Embryonic facial prominence (tissue), 1 donor: ENCODE measurements around the gene CAPN15.

ENCODE experiments used
- DNase-seq: peaks from one replicate; pipeline ENCODE4 v3.0.0-alpha.2; 2016; ENCODE audit errors: extremely low spot score

Gene CAPN15

DNA sequence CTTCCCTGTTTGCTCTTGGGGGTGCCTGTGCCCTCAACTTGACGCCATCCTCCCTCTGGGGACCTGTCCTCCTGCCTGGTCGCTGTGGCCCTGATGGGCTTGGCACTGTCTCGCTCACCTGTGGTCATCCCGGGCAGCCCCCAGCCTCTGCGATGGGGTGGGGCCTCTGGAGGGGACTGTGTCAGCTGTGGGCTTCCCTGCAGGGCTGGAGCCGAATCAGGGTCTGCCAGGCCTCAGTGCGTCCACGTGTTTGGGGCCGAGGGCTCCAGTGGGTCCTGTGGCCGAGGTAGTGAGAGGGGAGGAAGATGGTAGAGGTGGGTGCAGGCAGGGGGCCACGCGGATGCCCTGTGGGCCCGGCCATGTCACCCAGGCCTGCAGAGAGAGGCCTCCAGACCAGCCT lies 50.3 kb downstream of the CAPN15 start:
- no peak for DNase-seq

DNA sequence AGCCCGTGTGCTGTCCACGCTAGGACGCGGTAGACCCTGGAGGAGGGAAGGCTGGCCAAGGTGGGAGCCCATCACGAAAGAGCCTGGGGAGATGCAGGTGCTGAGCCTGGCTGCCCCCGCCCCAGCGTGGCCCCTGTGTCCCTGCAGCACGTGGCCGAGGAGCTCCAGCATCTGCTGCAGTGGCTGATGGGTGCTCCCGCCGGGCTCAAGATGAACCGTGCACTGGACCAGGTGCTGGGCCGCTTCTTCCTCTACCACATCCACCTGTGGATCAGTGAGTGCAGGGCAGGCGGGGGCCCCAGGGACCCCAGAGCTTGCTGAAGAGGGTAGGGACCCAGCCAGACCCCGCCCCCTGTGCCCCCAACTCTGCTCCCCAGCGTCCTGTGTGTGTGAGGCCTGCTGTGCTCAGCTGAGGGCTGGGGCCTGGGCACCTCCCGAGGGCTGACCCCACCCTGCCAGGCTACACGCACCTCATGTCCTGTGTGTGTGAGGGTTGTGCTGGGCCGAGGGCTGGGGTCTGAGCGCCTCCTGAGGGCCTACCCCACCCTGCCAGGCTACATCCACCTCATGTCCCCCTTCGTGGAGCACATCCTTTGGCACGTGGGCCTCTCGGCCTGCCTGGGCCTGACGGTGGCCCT lies 50.8 kb downstream of the CAPN15 start:
- no peak for DNase-seq

DNA sequence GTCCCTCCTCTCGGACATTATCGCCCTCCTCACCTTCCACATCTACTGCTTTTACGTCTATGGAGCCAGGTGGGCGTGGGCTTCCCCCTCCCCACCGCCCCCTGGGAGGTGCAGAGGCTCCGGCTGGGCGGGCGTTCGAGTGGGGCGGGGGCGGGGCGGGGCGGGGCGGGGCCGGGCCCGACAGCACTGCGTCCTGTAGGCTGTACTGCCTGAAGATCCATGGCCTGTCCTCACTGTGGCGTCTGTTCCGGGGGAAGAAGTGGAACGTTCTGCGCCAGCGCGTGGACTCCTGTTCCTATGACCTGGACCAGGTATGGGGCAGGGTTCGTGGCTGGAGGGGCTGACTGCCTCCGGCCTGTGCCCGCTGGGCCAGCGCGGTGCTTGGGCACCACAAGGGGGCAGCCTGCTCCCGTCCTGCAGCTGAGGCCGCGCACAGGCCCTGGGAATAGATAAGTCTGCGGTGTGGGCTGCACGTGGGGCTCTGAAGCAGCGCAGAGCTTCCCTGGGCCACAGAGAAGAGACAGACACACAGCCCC lies 51.4 kb downstream of the CAPN15 start:
- no peak for DNase-seq

DNA sequence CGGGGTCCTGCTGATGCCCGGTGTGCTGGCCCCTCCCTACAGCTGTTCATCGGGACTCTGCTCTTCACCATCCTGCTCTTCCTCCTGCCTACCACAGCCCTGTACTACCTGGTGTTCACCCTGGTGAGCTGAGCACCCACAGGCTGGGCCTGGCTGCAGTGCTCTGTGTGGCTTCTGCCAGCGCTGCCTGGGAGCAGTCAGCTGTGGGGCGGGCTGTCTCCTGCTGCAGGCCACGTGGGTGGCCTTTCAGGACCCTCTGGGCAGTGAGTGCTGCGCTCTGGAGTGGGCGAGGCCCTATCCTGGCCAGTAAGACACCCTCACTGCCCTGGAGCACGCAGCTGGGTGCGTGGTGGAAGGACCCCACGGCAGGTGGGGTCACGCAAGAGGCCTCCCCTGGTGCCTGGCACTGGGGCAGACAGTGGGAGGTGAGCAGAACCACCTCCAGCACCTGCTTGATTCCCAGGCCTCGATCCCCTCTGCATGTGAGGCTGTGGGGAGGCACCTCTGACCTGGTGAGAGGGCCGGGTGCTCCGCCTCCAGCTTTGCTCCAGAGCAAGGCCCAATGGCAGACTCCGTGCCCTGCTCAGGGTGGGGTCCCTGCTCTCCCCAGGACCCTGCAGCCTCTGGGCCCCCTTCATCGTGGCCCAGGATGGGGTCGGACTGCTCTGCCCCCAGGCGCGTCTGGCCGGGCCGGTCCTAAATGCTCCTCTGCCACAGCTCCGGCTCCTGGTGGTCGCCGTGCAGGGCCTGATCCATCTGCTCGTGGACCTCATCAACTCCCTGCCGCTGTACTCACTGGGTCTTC lies 52.8 kb downstream of the CAPN15 start:
- DNase-seq, result no peak

DNA sequence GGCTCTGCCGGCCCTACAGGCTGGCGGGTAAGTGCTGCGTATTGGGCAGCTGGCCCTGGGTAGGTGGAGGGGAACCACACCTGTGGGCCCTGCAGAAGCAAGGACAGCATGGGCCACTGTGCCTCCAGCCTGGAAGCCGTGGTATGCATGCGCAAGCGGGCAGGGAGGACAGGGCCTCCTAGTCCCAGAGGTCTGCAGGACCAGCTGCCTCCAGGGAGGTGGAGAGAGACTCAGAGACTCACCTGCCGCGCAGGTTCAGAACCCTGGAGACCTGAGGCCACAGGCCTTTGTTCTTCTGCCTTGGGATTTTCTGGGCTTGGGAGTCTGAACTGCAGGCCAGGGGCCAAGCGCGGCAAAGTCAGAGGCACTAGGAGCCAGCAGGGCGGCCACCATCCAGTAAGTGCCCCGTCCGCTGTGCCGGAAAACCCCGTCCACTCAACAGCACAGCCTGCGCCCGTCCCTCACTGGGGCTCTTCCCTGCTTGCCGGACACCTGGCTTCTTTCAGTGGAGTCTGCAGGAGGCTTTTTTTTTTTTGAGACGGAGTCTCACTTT lies 53.5 kb downstream of the CAPN15 start:
- no peak for DNase-seq

DNA sequence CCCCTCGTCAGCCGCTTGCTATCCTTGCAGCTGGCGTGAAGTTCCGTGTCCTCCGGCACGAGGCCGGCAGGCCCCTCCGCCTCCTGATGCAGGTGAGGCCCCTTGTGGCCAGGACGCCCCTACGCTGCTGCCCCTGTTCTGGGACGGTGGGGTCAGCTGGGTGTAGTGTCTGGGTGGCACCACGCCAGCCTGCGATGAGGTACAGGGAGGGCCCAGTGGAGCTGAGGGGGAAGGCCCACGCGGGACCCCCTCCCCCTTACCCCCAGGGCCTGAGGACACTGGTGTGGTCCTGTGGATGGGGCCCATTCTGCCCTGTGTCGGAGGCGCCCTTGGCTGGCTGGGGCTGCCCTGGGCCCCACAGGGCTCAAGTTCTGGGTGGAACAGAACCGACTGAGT lies 54.7 kb downstream of the CAPN15 start:
- DNase-seq, result no peak

DNA sequence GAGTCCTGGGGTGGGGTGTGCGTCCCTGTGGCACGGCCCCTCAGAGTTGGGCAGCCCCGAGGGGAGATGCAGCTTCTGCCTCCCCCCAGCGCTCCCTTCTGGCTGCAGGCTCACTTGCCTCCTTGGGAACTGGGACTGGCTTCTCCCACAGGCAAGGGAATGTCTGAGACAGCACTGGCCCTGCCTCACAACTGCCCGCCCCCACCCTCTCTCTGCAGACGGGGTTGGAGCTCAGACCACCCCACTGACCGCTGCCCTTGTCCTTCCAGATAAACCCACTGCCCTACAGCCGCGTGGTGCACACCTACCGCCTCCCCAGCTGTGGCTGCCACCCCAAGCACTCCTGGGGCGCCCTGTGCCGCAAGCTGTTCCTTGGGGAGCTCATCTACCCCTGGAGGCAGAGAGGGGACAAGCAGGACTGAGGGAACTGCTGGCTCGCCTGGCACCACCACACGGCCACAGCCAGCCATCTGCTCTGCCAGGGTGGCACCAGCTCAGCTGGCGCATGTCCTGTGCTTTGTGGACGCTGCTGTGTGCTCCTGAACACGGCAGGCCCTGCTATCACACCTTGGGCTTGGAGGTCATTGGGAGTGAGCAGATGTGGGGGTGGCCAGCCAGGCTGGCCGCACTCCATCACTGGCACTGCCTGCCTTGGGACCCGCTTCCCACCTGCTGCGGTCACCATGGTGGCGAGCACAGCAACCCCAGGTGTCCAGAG lies 55.3 kb downstream of the CAPN15 start:
- no peak for DNase-seq

DNA sequence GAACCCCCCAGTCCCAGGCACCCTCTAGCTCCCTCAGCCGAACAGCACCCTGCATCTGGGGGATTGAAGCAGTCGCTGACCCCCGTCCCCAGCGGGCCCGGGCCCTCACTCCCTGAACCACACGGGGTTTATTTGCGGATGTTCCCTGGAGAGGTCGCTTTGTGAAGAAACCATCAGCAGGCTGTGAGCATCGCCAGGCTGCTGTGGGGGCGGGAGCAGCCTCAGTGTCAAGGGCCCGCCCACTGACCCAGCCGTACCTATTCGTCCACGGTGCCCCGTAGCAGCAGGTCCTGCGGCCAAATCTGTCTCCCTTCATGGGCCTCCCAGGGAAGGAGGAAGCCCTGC lies 55.9 kb downstream of the CAPN15 start:
- no peak for DNase-seq

DNA sequence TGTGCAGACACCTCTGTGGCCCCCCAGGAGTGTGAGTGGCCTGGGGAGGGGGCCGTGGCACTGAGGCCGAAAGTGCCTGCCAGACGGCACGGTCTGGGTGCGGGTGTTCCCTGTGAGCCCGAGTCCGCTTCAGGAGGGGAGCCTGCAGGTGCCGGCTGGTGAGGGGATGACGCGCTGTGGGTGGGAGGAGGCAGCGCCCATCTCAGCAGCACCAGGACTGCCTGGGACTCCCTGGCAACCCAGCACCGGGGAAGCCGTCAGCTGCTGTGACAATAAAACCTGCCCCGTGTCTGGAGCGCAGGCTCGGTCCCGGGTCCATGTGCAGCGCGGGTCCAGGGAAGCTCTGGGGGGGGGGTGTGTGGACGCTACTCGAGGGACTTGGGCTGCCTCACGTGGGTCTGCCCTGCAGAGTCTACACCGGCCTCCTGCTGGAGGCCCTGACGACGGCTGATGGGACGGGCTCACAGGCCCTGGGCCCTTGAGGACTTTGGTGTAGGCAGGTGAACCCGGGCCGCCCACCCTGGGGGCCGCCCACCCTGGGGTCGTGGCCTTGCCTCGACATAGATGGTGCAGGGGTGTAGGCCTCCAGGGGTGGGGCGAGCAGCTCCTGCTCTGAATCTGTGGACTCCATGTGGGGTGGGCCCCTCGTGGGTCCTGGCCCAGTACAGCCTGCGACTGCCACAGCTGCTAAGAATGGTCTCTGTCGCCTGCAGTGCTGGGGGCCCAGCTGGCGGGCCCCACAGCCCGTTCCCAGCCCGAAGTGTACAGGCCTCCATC lies 56.5 kb downstream of the CAPN15 start:
- DNase-seq, result no peak

DNA sequence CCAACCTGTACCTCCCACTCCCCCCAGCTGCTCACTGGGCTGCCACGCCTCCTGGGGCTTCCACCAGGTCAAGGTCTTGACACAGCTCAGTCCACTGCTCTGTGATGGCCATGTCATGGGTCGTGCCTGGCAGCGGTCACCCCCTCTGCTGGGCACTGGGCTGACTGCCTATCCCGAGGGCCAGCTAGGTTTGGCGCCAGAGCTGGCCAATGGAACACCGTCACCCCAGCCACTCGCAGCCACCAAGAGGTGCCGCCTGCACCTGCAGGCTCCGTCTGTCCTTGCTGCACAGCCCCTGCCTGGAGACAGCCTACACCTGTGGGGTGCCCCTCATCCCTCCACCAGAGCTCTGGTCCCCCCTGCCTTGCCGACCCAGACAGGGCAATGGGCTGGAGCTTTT lies 57.8 kb downstream of the CAPN15 start:
- no peak for DNase-seq

DNA sequence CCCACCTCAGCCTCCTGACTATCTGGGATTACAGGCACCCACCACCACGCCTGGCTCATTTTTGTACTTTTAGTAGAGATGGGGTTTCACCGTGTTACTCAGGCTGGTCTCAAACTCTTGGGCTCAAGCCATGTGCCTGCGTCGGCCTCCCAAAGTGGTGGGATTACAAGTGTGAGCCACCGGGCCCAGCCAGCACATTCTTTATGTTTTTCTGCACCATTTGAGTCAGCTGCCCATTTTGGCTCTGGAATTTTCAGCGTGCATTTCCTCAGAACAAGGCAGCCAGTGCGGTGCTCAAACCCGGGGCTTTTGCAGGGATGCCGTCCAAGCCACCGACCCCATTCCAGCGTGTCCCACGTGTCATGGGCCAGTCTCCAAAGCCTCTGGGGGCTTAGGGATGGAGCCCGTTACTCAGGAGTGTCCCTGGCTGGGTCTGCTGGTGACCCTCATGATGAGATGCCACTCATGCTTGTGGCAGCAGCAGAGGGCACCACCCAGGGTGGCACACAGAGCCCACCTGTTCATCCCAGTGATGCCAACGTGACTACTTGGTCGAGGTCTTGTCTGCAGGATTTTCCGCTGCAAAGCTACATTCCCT lies 58.6 kb downstream of the CAPN15 start:
- no peak for DNase-seq

DNA sequence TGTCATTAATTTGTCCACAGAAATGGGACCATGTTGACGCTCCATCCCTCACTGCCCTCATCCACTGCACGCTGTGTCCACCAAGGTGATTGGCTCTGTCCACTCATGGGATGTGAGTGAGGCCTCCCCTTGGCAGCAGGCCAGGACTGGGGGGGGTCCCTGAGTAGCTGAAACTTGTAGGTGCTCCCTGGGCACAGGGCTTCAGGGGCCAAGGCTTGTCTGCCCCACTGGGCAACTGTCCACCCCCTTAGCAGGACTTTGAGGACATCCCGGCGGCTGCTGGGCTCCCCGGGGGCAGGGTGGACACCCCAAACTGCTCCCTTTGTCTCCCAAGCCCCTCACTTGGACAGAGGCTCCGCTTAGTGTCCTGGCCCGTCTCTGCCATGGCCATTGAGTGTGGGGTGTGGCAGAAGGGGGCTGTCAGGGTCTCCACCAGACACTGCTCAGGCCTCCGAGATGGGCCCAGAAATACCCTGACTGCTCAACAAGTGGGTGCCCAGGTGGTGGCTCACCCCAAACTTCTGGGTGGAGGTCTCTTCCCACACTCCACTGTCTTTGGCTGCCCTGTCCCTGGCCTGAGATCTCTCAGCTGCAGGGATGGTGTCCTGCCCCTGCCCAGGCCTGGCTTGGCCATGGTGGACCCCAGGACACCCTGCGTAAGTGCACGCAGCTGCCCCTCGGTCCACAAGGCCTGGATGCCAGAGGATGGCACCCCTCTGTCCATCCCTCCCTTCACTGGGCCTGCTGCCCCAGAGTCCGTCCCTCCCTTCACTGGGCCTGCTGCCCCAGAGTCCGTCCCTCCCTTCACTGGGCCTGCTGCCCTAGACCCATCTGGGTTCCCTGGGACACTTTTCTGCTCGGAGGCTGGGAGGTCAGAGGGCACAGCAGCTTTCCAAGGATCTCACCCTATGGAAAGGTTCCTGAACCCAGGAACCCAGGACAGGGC lies 59.4 kb downstream of the CAPN15 start:
- no peak for DNase-seq

DNA sequence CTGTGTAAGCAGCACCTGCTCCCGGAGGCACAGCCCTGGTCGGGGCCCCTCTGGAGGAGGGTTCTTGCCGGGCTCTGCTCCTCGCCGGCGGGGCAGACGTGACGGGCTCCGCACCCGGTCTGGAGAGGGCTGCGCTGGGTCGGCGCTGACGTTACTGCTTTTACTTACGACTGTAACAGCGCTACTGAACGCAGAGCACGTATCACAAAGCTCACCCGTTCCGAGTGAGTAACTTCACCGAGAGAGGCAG lies 61.1 kb downstream of the CAPN15 start:
- no peak for DNase-seq

DNA sequence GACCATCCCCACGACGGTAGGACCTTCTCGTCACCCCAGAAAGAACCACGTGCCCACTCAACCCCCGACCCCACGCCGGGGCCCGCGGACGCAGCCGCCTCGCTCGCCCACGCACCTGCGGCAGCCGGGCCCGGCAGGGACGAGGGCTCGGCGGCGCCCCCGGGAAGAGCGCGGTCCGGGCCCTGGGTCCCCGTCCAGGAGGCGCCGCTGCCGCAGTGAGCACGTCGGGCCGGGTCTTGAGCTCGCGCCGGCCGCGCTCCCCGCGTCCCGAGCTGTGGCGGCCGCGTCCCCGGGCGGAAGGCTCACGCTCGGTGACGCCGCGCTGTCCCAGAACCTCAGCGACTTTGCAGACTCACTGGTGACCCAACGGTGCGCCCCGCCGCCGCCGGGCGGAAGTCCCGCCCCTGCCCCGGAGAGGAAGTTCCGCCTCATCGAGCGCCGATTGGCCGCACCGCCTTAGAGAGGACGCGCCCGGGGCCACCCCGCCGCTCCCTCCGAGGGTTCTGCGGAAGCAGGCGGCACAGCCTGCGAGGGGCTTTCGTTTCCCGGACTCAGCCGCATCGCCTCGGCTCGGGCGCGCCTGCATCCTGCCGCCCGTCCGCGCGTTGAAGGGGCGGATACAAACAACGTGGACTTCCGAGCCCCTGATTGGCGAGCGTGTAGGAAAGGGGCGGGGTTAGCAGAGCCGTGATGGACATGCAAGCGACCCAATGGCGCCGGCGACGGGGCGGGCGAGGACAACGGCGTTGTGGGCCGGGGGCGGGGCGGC lies 61.6 kb downstream of the CAPN15 start:
- peak; percentile 89 for DNase-seq

DNA sequence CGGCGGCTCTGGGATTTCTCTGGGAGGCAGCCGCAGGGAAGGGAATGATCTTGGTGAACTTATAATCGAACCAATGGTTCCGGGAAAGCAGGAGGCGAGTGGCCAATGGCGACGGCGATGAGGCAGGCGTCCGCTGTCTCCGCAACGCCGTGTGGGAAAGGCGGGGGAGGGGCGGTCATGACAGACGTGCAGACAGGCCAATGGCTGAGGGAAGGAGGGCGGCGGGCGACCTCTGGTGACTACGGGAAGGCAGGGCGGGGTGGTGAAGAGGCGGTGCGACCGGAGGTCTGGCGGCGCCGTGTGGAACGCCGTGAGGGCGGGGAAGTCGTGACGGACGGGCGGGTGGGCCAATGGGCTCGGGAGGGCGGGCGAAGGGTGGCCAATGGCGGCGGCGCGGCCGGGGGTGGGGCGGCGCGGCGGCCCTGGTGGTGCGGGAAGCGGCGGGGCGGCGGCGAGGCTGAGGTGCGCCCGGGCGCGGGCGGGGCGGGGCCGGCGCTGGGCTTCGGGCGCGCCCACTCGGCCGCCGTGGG lies 62.2 kb downstream of the CAPN15 start, which contains the start of gene RAB40C:
TSS of gene RAB40C (plus strand) at position 409 of the 530 bp plus-strand sequence. CDS start 226 bp downstream, outside the sequence.
- peak; percentile 96 for DNase-seq

DNA sequence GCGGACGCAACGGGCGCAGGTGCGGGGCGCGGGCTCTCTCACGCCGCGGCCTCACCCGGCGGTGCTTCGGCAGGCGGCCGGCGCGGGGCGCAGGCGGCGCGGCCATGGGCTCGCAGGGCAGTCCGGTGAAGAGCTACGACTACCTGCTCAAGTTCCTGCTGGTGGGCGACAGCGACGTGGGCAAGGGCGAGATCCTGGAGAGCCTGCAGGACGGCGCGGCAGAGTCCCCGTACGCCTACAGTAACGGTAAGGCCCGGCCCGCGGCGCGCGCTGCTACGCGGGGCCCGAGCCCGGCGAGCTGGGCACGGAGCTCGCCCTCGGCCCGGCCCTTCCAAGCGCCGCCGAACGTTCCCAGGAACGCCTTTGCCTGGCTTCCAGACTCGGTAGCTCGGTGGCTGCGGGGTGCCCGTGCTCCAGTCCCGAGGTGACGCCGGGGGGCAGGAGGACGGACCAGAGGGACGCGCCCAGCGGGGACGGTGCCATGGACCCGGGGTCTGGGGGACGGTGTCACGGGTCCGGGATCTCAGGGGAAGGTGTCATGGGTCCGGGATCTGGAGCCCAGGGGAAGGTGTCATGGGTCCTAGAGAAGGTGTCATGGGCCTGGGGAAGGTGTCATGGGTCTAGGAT lies 62.8 kb downstream of the CAPN15 start:
- no peak for DNase-seq

DNA sequence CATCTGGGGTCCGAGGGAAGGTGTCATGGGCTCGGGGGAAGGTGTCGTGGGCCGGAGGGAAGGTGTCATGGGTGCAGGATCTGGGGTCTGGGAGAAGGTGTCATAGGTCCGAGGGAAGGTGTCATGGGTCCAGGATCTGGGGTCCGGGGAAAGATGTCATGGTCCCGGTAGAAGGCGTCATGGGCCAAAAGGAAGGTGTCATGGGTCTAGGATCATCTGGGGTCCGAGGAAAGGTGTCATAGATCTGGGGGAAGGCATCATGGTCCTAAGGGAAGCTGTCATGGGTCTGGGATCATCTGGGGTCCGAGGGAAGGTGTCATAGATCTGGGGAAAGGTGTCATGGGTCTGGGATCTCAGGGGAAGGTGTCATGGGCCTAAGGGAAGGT lies 63.3 kb downstream of the CAPN15 start:
- no peak for DNase-seq

DNA sequence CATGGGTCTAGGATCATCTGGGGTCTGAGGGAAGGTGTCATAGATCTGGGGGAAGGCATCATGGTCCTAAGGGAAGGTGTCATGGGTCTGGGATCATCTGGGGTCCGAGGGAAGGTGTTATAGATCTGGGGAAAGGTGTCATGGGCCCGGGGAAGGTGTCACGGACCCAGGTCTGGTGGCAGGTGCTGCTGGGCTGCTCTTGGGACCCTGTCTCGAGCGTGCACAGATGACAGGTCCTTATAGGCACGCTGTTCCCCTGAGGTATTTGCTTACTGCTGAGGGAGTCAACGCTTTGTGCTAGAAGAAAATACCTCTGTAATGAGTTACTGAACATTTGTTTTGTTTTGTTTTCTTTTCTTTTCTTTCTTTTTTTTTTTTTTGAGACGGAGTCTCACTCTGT lies 63.7 kb downstream of the CAPN15 start:
- no peak for DNase-seq
